GM18511 (cell line): ENCODE results near the gene PBRM1.
"Not testable (repeated sequence)": the region's sequence is repeated elsewhere in the genome, so short reads cannot be mapped to it uniquely, and the experiment has no call there.

ENCODE experiments used
- ATAC-seq: cut with Tn5 transposase; IDR thresholded peaks from one replicate; pipeline ENCODE4 v1.9.1; 2021; ENCODE audit warnings: mild to moderate bottlenecking, moderate library complexity; ENCODE audit not compliant: unreplicated experiment

PBRM1 gene

DNA sequence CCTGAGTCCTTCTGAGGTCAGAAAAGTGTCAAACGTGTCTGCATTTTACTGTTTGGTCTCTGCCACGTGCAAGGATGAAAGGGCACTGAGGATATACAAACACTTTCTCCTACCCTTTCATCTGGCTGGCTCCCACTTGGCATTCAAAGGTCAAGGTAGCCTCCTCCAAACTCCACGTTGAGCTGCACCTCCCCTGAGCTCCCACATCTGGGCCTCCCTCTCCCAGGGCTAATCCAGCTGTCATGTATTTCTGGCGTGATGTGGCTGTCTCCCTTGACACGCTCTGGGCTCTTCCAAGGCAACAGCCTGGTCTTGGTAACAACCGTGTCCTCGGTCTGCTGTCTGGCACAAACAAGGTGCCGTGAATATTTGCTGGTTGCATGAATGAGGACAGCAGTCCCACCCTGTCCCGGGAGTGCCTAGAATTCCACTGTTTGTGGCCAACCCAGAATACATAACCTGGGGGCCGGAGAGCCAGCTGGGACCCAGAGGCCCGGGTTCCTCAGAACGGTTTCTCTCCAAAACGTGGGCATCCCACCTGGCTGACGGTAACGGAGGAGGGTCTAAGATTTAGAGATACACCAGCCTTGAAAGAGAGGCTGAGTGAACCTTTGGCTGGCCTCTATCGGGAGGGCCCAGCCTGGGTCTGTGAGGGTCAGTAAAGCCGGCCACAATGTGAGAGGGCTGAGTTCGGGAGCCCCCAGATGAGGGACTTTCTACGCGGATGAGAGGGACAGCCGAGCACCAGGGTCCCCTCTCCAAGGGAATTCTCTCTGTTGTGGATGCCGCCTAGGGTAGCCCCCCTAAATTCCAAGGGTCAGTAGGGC lies 19.1 kb upstream of the PBRM1 start:
- ATAC-seq: peak; percentile 6

DNA sequence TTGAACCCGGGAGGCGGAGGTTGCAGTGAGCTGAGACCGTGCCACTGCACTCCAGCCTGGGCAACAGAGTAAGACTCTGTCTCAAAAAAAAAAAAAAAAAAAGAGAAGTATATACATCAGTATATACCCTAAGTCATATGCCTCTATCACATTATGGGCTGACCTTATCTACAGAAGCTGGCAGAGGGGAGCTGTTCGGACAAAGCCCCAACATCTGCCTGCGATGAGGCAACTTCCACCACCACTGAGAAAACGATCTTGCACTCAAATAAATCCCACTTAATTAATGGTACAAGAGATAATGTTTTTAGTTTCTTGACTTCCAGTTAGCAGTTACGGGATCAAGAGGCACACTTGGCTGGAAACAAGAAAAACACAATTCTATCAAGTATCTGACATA lies 17.6 kb upstream of the PBRM1 start:
- no peak for ATAC-seq

DNA sequence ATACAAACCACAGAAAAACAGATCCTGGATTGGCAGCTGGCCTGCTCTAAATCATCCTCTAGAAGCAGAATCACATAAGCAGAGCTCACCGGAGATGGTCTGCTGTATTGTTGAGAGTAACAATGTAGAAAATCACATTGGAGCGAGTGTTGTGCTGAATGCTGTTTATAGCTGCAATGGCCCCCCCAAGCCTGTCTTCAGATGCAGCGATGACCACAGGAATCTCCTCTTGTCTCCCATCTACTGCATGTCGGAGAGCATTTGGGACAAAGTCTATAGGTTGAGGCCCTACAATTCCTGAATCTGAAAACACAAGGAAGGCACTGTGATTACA lies 11.9 kb upstream of the PBRM1 start:
- no peak for ATAC-seq

DNA sequence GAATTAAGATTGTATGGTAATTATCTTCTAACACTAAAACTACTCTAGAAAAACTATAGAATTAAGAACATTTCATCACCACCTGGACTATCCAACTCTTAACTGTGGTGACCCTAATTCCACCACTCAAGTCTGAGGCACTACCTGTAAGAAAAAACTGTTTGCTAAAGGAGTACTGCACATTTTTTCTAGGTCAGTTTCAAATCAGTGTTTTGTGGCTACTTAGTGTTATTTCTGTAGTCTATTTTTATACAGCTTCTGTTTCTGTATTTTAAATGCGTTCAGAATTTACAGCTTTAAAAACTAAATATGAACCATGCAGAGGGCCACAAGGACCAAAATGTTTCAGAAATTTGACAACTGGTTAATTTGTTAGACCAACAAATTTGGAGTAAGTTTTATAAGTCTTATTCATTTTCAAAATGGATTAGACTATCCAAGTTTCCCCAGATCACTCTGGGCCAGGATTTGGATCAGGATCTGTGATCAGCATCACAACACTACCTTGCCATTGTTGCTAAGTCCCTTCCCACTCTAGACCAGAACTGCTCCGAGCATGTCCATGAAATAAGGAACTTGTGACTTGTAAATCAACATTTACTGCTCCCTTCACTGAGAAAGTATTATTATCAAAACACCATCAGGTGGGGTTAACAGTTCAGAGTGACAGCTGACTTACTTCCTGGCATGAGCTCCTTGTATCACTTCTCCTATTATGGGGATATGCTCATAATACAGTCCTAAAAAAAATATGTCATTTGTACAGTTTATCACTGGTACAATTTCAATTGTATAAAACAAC lies 11.3 kb upstream of the PBRM1 start:
- no peak for ATAC-seq

DNA sequence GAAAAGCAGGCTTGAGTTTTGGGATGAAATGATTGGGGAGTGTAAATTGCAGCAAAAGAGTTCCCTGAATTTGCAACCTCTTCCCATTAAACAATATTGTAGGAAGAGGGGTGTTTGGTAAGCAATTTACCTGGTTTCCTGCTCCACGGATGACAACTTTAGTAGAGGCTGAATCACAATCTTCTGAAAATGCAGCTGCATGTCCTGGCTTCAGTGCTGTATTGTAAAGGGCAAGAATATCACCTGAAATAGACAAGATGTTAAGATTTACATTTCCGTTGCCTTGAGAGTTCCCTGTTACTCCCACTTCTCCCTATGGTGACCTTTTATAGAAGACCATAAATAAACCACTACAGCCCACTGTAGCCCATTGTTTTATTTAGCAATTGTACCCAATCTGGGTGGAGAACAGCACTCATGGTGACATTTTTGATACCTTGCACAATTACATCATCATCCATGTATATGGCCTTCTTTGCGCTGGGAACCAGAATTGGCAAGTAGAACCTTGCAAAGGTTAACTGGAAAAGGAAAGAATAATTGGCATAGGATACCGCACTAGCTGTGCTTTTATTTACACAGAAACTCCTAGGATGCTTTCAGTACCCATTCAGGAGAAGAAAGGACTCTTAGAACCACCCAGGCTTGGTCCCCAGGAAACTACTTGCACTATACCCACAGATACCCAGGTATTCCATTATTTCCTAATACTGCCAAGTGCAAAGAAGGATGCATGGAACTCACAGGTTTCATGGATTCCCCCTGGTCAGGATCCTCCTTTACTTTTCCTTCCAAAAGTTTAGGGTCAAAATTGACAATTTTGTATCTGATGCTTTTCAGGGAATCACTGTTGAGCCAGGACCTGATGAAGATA lies 10.3 kb upstream of the PBRM1 start:
- no peak for ATAC-seq

DNA sequence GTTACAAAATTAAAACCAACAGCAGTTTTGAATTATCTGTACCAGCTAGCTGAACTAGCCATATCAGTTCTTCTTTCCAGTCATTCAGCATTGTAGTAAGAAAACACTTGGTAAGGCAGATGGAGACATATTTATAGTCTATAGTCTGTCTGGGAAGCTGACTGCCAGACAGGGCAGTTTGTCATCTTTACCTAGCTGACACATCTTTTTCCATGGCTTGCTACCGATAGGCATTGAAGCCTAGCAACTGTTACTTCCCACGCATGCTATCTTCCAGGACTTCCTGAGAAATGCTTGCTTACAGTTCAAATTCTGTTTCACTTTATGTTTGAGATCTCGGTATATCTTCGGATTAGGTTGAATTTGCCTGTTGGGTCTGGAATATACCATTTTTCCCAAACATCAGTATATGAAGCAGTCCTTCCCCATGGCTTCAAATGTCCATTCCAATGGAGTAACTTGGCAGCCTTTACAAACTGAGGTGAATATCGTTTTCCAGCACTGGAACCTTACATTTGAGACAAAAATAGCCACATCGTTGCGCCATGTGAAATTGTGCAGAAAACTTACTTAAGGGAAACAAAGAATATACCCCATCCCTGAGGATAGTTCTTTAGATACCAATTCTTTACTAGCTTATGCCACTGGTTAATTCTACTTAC lies 8.9 kb upstream of the PBRM1 start:
- ATAC-seq: no peak

DNA sequence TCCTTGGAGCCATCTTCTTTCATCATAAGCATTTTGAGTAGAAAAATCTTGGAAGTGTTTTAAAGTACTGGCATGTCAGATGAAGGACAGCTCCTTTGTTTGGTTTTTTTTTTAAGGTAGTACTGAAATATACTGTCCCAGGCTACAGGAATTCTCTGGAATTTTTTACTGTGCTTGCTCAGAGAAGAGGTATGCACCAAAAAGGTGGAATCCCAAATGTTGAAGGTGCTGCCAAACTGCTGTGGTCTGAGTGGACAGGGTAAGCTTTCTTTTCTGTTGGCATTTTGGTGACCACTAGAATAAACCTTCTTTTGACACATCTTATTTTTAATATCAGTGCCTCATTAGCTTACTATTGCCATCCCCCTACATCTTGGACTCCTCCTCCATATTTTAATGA lies 7.4 kb upstream of the PBRM1 start:
- ATAC-seq: no peak

DNA sequence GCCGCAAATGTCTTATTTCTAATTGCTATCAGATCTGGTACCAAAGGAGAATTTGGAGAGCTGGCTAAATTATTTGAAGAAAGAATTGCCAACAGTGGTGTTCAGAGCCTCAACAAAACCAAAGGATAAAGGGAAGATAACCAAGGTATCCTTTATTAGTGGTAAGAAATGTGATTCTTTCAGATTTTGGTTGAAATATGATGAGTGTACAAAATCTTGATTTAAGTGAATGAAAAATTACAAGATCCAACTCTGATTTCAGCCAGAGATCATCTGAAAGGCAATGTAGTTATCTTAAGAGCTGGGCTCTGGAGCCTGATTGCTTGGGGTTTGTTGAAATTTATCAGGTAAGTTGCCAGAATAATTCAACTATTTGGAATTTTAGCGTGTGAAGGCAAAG lies 4.8 kb upstream of the PBRM1 start:
- ATAC-seq: no peak

DNA sequence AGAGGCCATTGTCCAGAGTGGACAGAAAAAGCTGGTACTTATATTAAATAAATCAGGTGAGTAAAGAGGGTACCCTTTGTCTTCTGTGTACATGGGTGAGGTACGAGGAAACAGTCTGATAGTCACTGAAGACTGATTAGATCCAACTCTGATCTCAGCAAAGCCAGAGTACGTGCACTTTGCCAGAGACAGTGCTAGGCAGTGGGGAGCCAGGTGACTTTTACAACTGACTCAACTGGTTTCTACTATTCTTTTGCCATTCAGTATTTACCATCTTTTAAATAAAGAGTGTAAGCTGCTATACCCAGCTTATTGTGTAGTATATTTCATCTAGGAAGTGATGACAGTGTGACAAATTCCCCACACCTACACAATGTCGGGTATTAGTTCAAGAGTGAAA lies 3.4 kb upstream of the PBRM1 start:
- ATAC-seq: no peak

DNA sequence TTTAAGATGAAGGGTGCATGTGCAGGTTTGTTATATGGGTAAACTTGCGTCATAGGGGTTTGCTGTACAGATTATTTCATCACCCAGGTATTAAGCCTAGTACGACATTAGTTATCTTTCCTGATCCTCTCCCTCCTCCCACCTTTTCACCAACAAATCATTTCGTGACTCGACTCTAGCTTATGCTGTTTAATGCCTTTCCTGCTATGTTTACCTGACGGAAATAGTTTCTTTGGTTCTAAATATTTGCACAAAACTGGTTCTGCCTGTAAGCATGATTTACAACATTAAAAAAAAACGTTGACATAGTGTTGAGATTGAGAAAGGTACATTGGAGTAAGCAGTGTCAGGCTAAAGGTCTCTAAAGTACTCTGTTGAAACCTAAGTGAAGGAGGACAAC lies 2.6 kb upstream of the PBRM1 start:
- no peak for ATAC-seq

DNA sequence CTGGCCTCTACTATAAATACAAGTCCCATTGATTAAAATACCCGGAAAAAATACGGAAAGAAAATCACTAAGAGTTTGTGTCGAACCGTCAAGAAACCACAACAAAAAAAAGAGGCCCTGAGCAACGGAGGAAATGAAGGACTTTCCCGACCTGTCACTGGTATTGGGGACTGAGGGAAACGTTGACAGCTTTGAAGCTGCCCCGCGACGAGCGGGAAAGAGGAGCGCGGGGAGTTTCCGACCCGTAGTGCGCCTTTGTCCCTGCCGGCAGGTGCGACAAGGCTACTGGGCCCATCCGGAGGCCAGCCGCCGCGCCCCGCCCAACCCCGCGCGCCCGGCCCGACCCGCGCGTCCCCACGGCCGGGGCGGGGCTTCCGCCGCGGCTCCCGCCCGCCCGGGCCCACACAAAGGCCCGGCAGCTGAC lies 416 bp downstream of the PBRM1 start:
- ATAC-seq: peak; percentile 83

DNA sequence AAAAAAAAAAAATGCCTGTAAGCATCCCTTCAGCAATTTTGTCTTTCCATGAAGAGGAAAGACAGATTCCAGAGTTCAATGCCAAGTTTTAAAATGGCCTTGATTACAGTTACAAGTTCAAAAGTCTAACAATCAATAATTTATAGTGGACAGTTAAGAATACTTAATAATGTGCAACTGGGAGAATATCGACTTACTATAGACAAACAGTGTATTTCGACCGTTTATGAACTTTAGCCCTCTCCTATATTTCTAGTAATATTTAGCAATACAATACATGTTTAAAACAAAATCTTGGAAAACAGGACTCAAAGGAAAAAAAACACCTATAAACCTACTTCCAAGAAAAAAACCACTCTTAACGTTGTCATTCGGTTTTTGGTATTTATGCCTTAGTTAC lies 1.5 kb downstream of the PBRM1 start:
- no peak for ATAC-seq

DNA sequence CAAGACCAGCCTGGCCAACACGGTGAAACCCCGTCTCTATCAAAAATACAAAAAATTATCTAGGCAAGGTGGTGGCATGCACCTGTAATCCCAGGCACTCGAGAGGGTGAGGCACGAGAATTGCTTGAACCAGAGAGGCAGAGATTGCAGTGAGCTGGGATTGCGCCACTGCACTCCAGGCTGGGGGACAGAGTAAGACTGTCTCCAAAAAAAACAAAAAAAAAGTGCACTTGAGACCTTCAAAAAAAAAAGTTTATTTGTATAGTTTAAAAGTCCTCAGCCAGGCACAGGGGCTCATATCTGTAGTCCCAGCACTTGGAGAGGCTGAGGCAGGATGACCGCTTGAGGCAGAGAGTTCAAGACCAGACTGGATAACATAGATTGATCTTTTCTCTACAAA lies 2.1 kb downstream of the PBRM1 start:
- no peak for ATAC-seq

DNA sequence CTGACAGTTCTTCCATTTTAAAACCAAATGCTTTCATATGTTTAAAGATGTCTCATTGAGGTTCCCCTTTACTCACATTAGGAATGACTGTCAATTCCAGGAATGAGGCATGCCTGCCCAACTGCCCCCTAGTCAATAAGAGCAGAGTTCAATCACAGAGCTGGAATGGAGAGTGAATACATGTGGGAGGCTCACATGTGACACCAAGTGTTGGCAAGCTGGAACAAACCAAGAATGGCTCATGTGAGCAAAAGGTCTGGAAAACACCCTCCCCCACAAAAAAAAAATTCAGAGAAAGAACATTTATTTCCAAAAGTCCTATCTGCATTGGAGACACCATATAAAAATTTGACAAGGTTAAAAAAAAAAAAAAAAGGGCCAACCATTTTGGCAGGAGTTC lies 3.7 kb downstream of the PBRM1 start:
- ATAC-seq: no peak

DNA sequence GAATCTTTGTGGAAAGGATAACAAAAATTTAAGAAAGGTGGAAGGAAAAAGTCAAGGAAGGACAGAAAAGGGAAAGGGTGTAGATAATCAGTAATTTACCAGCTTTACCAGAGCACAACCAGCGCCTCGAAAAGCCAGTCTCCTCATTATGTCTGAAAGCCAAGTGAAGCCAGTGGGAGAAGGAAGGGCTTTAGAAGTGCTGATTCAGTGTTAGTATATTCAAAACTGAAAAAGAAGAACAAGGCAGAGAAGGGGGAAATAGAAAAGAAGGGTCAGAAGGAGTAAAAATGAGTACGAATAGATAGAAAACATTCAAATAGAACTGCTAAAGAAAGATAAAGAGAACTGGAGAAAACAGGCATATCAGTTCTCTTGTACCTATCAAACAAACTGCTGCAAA lies 4.1 kb downstream of the PBRM1 start:
- no peak for ATAC-seq

DNA sequence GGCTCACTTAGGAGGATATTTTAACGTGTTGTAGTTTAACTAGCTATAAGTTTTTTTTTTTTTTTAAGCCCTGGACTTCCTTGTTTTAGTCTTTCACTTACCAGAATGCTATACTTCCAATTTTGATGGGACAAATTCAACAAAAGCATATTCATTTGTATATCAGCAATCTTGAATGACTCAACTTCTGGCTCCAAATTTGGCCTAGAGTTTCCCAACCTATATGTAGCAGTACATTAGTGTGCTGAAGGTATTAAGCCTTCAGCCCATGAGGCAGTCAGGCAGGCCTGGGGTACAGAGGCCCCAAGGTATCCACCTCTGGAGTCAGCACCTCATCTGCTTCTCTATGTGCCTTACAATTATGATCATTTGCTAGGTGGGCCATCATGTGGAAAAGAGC lies 5.9 kb downstream of the PBRM1 start:
- ATAC-seq: no peak

DNA sequence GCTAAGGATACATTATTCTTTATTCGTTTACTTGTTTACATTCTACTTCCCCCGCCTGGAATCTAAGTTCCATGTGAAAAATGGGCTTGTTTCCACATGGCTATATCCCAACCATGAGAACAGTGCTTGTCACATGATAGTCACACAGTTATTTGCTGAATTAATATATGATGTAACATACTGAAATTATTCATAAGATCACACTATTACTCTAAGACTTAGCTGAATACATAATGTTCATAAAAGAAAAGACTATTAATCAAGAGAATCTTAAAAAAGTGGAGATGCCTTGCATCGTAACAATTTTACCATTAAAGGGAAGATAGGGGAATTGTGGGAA lies 6.5 kb downstream of the PBRM1 start:
- no peak for ATAC-seq

DNA sequence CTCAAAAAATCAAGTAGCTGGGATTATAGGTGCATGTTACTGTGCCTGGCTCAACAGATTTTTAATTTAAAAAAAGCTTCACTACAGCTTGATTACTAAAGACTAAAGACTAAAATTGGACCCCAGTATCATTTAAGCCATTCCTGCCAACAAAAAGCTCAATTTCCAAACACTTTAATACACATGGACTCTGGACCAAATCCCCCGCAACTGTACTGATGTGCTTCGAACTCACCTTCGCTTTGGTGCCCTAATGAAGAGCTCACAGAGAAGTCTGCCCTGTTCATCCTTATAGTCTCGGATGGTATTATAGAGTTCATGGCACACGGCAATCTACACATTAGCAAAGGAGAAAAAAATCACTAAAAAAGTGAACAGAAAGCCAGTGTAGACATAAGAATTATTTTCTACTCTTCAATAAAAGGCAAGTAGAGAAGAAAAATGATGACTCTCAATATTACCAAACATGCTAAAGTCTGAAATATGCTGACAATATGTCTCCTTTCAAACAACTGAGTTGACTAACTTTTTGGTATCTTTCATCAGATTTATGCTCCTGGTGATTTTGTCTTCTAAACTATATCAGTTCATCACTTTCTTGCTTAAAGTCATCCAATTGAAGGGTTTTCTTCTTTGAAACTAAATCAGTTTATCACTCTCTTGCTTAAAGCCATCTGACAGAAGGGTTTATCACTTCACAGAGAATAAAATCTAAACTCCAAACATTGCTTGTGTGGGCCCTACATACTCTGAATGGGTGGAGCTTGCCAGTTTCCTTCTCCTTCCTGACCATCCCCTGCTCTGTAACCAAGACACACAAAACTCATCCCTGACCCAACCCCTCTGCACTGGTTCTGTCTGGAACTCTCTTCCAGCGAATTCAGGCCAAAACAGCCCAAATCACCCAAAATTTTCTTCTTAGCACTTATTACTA lies 7.2 kb downstream of the PBRM1 start:
- ATAC-seq: no peak

DNA sequence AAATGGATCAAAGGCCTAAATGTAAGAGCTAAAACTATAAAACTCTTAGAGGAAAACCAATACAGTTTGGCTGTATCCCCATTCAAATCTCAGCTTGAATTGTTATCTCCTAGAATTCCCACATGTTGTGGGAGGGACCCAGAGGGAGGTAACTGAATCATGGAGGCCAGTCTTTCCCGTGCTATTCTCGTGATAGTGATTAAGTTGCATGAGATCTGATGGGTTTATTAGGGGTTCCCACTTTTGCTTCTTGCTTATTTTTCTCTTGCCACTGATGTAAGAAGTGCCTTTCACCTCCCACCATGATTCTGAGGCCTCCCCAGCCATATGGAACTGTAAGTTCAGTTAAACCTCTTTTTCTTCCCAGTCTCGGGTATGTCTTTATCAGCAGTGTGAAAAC lies 9.5 kb downstream of the PBRM1 start:
- ATAC-seq: not testable (repeated sequence)

DNA sequence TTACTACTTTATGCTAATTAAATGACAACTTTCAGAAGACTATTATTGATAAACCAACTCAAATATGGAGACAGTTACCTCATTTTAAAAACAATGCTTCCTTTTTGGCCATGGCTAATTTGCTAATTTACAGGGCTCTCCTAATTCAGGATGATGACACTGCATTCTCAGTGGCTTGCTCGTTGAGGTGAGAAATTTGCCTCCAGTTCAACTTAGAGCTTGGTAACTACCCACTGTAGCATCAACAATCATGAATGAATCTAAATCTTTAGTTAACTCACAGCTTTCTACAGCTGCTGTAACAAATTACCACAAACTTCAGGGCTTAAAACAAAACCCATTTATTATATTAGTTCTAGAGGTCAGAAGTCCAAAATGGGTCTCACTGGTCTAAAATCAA lies 14.0 kb downstream of the PBRM1 start:
- no peak for ATAC-seq
